ENCODE data around the gene MT1H.
"Not testable (repeated sequence)": the region's sequence is repeated elsewhere in the genome, so short reads cannot be mapped to it uniquely, and the experiment has no call there.

Gene MT1H

DNA sequence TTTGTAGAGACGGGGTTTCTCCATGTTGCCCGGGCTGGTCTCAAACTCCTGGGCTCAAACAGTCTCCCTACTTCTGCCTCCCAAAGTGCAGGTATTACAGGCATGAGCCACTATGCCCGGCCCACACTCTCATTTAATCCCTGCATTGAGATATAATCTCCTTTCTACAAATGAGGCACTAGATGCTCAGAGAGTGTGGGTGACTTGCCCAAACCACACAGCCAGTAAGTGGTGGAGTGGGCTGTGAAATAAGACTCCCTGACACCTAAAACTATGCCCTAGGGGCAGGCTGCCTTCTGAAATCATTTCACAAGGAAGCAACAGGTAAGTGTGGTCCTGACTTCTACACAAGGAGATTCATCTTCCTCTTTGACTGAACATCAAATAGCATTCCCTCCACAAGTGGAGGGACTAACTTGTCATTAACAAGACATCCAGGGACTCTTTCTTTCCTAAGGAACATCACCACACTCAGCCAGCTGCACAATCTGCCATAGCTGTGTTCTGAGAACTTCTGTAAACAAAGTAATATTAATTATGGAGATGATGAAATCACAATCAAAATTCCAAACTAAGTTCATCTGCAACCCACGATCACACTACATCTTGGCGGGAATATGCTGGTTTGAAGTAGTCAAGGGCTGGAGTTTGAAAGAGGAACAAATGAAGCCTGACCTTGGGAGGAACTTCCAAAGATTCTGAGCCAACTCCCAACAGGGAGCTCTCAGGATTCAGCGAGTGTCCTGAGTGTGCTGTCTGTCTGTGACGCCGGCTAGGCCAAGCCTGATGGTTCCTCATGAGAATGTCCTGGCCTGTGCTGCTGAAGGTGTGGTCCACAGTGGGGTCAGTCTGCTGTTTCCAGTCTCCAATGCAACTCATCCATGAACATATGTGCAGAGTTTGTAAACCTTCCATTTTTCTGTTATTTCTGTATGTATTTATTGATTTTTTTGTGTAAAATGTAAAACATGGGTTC lies 4.0 kb upstream of the MT1H start:
- DNase-seq, result not testable (repeated sequence)

GRCh38 chr16:56667581-56668571 lies 1.7 kb upstream of the MT1H start, which contains the start of gene MT1G:
Gene MT1G (minus strand): TSS chr16:56668065. CDS start chr16:56667993, 72 bp downstream.
- DNase-seq, result no peak

GRCh38 chr16:56669840-56670619 lies 416 bp downstream of the MT1H start:
- DNase-seq, result no peak

DNA sequence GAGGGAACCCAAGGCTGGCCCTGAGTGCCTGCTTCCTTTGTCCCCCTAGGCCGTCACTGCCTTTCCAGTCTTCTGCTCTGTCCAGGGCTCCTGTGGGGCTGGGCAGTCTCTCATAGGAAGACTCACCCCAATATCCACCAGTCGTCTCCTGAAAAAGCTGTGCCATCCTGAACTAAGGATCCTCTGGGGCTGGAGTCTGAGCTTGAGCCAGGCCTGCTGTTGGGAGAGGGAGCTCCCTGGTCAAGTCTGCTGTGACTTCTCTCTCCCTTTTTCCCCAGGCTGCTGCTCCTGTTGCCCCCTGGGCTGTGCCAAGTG lies 963 bp downstream of the MT1H start:
- DNase-seq, result no peak

- not testable (repeated sequence) for DNase-seq
These were observed 2.1 kb downstream of the MT1H start for GRCh38 chr16:56671691-56672090.

GRCh38 chr16:56672171-56672570 lies 2.6 kb downstream of the MT1H start:
- DNase-seq, result not testable (repeated sequence)

- no peak for DNase-seq
These were observed 3.3 kb downstream of the MT1H start for GRCh38 chr16:56672761-56673536.

GRCh38 chr16:56673921-56674320 lies 4.3 kb downstream of the MT1H start:
- DNase-seq, result peak; percentile 25

GRCh38 chr16:56674570-56674969 lies 5.0 kb downstream of the MT1H start:
- not testable (repeated sequence) for DNase-seq

GRCh38 chr16:56675685-56676210 lies 6.1 kb downstream of the MT1H start:
- DNase-seq, result peak; percentile 43

- no peak for DNase-seq
These were observed 7.9 kb downstream of the MT1H start for GRCh38 chr16:56677474-56677873.

- DNase-seq, result no peak
These were observed 9.6 kb downstream of the MT1H start for GRCh38 chr16:56679078-56679730.

GRCh38 chr16:56679818-56680217 lies 10.2 kb downstream of the MT1H start:
- DNase-seq, result no peak

DNA sequence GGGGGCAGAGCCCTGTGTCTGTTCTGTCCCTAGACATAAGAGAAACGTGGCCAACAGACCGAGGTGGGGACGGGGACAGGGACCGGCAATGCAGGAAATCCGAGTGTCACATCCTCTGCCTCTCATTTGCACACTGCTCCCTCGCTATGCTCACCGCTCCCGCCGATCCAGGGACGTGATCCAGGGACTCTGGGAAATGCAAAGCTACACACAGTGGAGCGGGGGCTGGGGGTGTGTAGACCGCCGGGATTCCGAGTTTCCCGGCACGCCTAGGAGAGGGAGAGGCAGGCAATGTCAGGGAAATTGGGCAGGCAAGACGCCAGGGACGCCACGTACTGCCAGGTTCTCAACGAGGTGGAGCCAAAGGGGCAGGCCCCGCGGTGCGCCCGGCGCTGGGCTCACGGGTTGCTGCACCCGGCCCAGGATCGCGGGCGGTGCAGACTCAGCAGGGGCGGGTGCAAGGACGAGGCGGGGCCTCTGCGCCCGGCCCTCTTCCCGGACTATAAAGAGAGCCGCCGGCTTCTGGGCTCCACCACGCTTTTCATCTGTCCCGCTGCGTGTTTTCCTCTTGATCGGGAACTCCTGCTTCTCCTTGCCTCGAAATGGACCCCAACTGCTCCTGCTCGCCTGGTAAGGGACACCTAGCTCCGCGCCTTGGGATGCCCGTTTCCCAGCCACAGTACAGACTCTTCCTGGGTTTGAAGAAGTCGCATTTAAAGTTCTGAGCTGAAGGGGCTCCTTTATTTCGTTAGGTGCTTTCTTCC lies 12.5 kb downstream of the MT1H start, which contains the start of gene MT1X:
Gene MT1X (plus strand): TSS at position 532 of the 764 bp plus-strand sequence. CDS start 71 bp downstream, at position 603.
- peak; percentile 87 for DNase-seq

GRCh38 chr16:56682703-56683397 lies 13.2 kb downstream of the MT1H start:
- DNase-seq, result no peak

DNA sequence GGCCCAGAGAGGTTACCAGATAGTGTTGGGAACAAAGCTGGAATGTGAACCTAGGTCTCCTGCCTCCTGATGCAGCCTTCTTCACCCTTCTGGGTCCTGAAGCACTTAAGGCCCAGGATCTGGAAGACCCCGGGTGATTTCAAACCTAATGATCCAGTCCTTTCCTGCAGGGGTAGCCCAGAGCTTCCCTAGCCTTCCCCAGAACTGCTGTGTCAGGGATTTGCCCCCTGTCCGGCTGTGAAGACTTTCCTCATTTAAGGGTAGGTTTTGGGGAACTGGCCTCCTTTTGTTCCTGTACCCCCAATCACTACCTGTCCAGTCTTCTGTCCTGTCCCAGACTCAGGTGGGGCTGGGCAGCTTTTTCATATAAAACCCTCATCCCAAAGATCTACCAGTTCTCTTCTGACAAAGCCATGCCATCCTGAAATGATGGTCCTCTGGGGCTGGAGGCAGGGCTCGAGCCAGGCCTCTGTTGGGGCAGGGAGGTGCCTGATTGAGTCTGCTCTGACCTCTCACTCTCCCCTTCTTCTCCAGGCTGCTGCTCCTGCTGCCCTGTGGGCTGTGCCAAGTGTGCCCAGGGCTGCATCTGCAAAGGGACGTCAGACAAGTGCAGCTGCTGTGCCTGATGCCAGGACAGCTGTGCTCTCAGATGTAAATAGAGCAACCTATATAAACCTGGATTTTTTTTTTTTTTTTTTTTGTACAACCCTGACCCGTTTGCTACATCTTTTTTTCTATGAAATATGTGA lies 14.0 kb downstream of the MT1H start:
- DNase-seq, result no peak

GRCh38 chr16:56684256-56684925 lies 14.8 kb downstream of the MT1H start:
- no peak for DNase-seq

All from CD4-positive, alpha-beta T cell treated with Interleukin-15 for 1 hour (primary cell).